ENCODE data around the gene HMOX1.
"Not testable (repeated sequence)": the region's sequence is repeated elsewhere in the genome, so short reads cannot be mapped to it uniquely, and the experiment has no call there.

Gene HMOX1

DNA sequence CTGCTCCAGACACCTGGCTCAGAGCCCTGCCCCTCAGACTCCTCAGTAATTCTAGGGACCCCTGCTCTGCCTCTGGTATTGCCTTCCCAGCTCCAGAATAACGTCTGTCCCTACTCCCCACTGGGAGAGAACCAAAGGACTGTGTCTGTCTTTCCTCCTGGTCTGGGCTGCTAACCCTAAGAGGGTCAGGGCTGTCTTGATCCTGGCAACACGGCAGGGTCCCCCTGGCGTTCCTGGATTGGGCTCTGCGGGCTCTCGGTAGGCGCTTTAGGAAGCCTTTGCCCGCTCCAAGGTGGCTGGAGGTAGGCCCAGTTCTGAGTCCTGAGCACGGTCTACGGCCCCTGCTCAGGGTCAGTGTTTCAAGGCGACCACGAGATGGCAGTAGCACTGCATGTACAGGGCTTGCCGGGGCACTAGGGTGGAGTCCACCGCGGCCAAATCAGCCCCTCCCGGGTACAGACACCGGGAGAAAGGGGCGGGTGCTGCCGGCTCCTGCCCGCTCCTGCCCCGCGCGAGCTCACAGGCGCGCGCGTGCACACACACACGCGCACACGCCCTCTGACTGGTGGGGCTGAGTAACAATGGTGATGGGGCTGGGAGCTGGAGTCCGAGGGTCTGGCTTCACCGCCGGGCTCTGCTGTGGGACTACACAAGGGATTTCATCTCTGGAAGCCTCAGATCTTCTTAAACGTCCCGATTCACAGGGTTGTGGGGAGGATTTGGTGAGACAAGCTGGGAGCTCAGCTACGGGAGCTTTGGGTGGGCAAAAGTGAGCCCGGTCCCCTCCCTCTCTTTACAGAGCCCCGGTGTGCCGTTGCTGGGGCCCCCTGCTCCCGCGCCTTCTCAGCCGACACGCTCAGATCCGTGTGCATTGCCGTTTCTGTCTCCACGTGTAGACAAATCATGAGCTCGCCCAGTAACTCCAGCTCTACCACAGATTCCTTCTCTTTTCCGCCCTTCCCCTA lies 30.1 kb upstream of the HMOX1 start:
- DNase-seq, result peak; percentile 90

DNA sequence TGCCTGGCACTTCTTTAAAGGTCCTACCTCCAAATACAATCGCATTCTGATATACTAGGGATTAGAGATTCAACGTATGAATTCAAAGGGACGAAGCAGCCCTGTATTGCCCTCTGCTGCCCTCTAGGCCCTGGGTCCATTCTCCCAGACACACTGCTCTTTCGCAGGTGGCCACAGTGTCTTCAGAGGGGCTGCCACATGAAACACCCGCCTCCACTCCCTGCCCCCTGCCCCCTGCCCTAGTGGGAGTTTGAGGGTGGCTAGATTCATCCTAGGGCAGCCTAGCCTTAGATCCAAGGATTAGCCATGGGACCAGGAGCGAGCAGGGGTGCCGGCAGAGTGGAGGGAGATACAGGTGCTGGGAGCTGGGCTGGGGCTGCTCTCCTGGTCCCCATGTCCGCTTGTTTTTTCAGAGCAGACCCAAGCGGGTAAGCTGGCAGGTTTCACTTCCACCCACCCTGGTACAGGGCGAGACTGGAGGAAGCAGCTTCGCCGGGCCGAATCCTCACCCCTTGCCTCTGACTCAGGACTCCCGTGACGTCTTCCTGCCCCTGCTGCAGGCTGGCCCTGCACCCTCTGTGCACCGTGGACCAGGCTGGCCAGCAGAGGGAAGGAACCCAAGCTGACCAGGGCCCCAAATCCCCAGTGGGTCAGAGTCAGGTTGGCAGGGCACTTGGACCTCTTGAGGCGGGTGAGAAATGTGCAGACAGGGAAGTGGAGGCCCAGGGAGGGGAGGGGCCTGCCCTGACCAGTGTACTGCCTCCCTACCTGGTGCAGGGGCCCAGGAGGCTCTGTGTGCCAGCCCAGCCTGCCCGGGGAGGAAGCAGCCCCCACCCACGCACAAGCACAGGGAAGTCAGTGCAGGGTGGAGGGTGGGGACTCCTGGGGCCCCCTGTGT lies 28.4 kb upstream of the HMOX1 start:
- peak; percentile 56 for DNase-seq

DNA sequence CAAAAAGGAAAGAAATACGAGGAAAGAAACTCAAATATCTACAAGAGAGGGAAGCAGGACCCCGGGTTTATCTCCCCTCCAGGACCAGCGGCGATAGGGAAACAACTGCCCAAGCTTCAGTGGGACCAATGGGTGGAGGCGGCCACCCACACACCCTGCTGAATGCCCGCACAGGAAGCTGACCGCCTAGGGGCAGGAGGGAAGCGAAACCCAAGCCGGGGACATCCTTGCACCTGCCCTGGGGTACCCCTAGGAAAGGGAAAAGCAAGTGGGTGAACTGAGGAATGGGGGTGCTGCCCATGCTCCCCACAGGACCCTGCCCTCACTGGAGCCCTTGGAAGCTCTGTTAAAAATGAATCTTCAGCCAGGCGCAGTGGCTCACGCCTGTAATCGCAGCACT lies 27.6 kb upstream of the HMOX1 start:
- DNase-seq, result no peak

DNA sequence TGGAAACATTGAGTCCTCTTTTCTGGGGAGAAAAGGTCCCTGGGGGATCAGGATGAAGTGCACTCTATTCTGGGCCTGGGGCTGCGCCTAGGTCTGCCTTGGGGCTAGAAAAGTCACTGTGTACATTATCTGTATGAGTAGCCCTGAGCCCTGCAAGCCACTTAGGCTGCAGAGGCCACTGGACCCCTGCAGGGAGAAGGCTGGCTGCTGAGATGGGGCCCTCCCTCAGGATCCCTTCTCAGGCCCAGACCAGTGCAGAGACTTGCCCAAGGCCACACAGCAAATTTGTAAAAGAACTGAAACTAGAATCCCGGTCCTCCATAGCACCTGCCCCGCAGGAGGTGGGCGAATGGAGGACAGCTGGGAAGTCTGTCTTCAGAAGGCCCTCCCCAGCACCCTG lies 26.8 kb upstream of the HMOX1 start:
- DNase-seq, result no peak

DNA sequence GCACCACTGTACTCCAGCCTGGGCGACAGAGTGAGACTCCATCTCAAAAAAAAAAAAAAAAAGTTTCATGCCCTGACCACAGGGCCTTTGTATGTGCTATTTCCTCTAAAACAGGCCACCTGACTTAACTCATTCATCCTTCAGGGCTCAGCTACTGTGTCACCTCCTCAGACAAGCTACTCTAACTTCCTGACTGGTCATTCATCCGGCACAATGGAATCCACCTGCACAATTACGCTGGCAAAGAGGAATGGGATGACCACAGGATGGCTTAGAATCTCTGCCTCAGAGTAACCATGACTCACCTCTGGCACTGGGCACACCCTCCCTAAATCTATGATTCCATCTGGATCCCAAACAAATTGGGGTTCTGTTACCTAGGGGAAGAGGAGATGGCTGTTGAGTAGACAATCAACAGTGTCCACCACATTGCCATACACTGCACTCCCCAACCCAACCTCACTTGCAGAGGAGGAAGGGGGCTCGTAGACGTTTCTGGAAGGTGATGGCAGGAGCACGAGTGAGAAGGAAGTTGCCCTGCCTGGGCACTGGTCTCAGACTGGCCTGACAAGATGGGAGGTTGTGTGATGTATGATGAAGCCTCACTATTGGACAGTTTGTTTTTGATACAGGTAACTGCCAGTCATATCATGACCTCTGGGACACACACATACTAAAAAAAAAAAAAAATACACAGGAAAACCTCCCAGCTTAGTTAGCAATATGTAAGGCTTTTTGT lies 22.8 kb upstream of the HMOX1 start:
- DNase-seq, result no peak

DNA sequence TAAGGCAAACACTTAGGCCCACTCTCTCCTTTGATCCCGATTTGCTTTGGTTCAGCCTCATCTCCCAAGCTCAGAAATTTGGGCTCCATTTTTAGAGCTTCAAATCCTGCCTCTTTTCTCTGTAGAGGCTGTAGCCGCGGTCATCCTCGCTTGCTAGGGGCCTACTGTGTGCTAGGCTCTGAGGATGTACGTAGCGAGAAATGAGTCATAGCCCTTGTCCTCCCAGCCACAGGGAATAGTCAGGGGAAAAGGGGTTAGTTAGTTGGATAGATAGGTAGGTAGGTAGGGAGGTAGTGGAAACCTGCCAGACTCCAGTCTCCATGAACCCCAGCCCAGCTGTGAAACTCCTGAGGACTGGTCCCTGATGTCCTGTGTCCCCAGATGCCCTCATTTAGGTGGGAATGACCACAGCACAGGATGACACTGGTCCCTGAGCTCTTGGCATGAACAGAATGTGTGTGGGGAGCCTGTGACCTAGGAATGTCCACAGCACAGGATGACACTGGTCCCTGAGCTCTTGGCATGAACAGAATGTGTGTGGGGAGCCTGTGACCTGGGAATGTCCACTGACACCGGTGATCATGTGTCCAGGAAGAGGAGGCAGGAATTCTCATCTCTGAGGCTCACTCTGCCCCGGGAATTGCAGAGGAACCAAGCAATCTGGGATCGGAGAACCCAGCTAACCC lies 21.4 kb upstream of the HMOX1 start:
- DNase-seq, result no peak

DNA sequence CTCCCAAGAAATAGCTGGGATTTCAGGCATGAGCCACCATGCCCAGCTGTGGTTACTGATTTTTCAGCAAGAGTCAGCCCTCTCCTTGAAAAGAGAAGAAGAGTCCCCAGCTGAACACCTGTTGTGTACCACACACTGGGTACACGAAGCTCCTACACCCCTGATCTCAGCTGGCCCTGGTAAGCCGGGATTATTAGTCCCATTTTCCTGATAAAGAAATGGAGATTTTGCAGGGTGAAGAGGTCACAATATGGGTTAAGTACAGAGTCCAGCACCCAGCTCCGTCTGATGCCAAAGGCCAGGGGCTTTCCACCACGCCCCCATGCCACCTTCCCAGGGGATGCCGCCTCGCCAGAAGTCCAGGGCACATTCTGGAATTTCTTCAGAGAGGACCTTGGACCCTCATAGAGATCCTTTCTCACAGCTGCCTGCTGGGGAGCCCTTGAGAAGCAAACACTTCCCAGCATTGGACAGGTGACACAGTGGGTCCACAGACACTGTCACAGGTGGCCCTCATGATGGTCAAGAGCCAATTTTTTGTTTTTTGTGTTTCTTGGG lies 19.8 kb upstream of the HMOX1 start:
- no peak for DNase-seq

DNA sequence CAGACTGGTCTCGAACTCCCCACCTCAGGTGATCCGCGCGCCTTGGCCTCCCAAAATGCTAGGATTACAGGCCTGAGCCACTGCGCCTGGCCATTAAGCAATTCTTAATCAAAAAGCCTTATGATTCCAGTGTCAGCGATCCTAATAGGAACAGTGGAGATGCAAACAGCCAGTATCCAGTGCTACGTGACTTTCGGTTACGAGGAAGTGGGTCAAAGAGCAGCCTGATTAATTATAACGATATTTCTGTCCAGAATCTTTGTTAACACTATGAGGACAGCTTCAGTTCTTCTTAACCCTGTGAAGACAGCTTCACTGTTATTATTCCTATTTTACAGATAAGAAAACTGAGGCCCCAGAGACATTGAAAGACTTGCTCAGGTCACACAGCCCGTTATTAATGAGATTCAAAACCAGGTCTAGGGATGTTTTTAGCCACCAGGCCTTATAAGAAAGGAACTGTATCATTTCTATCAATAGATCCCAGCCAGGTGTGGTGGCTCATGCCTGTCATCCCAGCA lies 17.3 kb upstream of the HMOX1 start:
- no peak for DNase-seq

DNA sequence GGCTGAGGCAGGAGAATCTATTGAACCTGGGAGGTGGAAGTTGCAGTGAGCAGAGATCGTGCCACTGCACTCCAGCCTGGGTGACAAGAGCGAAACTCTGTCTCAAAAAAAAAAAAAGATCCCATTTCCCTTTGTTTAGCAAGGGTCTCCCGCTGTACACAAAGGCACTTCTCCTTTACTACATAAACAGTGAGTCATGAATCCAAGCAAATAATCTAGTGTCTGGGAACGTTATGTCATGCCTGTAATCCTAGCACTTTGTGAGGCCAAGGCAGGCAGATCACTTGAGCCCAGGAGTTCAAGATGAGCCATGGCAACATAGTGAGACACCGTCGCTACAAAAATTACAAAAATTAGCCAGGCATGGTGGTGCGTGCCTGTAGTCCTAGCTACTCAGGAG lies 16.7 kb upstream of the HMOX1 start:
- DNase-seq, result not testable (repeated sequence)

DNA sequence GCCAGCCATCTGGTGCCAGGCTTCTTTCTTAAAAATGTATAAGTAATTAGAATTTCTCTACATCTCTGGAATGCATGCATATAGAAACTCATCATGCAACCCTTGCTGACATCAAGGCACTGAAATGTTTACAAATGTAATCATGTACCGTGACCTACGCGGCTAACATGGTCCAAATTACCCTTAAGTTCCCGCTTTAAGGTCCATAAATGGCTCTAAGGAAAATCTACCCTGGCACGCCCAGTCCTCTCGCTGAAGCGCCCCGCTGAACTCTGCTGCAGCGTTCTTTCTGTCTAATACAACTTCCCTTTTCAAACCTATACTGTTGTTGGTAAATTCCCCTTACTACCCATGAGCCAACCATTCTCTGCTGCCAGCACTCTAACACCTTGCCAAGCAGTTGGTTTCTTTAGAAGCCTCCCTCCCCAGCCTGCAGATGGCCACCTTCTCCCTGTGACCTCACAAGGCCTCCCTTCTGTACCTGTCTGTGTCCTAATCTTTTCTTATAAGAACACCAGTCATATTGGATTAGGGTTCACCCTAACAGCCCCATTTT lies 13.5 kb upstream of the HMOX1 start:
- no peak for DNase-seq

DNA sequence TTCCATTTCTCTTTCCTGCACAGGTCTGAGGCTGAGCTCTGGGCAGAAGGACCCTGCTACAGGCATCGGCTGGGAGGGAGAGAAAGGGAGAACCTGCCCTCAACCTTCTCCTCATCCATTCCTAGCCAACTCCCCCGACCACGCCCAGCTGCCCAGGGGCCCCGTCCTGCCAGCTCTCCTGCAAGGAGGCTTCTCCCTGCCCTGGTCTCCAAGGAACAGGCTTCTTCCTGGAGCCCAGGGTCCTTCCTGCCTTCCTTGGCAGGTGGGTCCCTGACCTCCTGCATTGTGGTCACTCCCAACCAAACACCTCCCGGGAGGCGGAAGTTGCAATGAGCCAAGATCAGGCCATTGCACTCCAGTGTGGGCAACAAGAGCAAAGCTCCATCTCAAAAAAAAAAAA lies 12.5 kb upstream of the HMOX1 start:
- DNase-seq, result no peak

DNA sequence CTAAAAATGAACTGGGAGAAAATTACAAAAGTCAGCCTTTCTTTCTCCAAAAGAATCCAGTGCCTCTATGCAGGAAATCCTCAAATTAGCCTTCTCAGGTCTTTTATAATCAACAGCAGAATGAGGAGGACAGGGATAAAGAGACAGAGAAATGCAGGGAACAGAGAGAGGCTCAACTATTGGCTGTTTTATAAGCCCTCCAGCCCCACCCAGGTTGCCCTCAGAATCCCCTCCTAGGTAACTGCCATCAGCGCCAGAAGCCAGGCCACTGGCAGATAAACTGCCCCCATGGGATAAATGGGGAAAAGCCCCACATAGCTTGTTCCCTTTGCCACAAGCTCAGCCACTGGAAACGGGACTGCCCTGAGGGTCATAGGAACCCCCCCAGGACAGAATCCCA lies 10.9 kb upstream of the HMOX1 start:
- DNase-seq, result no peak

DNA sequence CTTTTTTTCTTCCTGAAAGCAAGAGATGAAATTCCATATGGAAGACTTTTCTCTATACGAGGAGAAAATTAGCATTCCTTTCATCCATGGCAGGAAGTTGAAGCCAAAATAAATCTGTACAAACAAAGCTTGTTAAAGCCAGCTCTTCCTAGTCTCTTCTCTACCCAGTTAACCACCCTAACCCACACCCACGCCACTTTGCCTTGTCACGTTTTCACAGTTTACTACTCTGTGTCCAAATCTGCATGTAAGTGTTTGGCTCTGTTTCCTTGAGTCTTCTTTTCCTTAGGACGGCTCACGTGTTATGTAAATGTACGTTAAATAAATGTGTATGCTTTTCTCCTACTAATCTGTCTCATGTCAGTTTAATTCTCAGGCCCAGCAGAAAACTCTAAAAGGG lies 7.1 kb upstream of the HMOX1 start:
- DNase-seq, result no peak

DNA sequence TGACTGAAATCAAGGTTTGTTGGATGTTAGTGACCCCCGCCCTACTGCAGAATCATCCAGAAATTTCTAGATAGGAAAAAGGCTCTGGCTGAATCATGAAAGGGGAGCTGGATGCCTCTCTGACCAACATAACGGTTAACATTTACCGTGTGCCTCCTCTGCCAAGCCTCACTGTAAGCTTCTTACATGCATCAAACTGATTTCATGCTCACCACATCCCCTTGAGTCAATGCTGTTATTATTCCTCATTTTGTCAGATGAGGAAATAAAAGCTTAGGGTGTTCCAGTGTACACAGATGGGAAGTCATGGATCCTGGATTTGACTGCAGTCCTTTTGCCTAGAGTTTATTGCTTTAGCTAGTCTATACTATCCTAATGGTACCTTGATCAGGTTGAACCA lies 5.9 kb upstream of the HMOX1 start:
- DNase-seq, result no peak

DNA sequence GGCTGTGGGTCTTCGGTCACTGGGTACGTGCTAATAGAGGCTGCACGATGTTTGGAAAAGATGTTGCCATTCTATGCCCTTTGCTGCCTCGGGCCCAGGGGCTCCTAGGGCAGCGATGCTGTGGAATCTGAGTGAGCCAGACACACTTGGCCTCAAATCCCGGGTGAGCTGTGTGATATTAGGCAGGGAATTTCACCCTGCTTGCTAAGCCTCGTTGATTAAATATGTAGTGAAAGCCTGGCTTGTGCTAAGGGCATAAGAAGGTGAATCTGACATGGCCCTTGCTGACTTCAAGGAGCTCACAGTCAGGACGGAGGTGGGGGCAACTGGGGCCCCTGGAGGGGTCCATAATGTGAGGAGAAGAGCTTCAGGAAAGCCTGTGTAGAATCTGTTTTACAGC lies 5.4 kb upstream of the HMOX1 start:
- no peak for DNase-seq

DNA sequence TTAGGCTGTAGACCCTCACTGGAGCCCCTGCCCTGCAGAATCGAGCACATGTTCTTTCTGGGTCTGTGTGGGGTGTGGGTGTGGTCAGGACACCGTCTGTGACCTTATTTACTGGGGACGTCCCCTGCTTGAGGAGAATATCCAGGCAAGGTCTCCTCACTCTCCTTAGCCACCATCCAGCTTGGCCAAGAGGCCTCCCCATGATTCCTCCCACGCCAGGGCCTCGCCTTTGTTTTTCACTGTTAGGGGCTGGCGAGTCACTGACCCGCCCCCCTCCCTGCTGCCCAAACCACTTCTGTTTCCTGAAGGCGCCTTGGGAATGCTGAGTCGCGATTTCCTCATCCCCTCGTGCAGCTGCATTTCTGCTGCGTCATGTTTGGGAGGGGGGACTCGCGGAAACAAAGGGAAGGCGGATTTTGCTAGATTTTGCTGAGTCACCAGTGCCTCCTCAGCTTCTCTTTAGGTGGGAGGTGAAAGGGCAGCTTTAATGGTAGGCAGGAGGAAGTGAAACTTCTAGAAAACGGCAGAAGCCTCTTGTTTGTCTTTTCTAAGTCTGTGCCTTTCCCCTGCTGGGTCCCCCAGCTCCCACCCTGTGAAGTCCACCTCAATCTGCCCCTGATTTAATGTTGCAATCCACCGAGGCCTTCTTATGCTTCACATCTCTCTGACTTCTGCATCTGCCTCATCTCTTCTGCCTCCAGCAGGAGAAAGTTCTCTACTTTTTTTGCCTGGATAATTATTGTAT lies 4.0 kb upstream of the HMOX1 start:
- peak; percentile 34 for DNase-seq

DNA sequence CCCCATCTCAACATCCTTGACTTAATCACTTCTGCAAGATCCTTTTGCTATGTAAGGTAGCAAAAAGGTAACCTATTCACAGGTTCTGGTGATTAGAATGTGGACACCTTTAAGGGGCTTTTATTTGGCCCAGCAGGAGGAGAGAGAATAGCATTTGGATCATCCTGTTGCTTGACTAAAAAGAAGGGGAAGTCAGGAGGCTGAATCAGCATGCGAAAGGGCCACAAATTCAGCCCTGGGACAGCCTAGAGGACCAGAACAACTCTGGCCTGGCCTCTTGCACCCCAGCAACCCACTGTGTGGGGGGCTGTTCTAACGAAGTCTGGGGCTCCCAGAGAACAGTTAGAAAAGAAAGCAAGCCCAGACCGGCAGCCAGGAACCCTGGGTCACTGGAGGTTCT lies 3.2 kb upstream of the HMOX1 start:
- no peak for DNase-seq

DNA sequence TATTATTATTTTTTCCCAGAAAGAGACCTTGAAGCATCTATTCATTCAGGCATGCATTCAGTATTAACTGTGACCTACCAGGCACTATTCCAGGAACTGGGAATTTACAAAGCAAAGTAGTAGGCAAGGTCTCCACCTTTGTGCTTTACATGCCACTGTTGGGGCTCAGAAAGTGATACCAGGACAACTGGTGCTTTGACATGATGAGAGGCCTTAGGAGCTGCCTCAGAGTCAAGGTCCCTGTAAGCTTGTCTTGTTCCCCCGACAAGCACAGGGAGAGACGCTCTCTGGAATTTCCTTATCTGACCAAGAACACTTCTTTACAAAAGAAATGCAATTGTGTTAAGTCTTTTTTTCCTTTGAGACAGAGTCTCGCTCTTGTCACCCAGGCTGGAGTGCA lies 2.3 kb upstream of the HMOX1 start:
- no peak for DNase-seq

DNA sequence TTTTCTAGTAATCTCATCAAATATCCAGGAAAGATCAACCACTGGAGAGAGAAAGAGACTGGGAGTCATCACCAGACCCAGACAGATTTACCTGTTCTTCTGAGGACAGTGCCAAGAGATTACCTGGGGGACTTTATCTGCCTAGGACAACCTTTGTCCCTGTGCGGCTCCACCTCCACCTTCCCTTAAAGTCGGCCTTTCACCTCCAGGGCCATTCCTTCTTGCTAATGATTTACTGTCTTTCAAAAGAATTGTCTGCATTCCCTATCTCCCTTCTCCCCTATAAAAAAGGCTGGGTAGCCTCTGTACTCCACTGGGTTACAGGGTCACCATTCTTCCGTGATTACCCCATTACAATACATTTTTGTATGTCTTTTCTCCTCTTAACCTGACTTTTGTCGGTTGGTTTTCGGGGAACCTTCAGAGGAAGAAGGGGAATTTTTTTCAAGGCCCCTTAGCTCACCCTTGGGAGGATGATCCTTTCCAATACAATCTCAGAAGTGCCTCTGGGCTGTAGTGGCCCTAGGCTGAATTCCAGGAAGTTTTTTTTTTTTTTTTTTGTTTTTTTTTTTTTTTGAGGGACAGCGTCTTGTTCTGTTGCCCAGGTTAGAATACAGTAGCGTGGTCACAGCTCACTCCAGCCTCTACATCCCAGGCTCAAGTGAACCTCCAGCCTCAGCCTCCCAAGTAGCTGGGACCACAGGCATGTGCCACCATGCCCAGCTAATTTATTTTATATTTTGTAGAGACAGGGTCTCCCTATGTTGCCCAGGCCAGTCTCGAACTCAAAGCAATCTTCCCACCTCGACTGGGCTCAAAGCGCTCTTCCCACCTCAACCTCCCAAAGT lies 1.5 kb upstream of the HMOX1 start:
- DNase-seq, result no peak

DNA sequence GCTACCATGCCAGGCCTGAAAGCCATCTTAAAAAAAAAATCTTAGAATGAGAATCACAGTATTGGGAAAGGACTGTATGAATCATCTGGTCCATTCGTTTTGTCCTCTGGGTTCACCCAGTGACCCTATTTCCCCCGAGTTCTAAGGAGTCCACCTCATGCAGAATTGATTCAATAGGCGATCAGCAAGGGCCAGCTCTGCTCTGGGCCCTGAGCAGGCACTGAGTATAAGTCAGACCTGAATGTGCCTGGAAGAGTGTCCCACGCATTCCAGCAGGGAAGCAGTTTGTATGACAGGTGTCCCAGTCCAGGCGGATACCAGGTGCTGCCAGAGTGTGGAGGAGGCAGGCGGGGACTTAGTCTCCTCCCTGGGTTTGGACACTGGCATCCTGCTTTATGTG lies 883 bp upstream of the HMOX1 start:
- no peak for DNase-seq
